HEK293T (cell line): ENCODE results near the gene WDFY1.

Experiments
- BHLHE40 ChIP-seq: fragments of 450-650 bp; IDR thresholded peaks from 2 replicates; pipeline ENCODE4 v1.6.1; 2016; ENCODE audit warnings: mild to moderate bottlenecking, moderate library complexity, borderline replicate concordance
- LEF1 ChIP-seq: fragments of 450-650 bp; IDR thresholded peaks from 2 replicates; pipeline ENCODE4 v1.6.1; 2017; ENCODE audit warnings: mild to moderate bottlenecking, borderline replicate concordance
- NFRKB ChIP-seq: fragments of 450-650 bp; IDR thresholded peaks from 2 replicates; pipeline ENCODE4 v1.6.1; 2016; ENCODE audit warnings: mild to moderate bottlenecking, moderate library complexity
- SP1 ChIP-seq: fragments of 450-650 bp; IDR thresholded peaks from 2 replicates; pipeline ENCODE4 v1.6.1; 2017

GRCh38 chr2:223834431-223834830 lies 110.7 kb downstream of the WDFY1 start:
- TF ChIP-seq BHLHE40 (no peak), NFRKB (no peak), SP1 (no peak), LEF1 (no peak)
